Uterus (tissue), 4 donors: ENCODE measurements around the gene MSI2. TPM values are rescaled to one million over a fixed set of nuclear protein-coding genes. Genes with fewer than 3 reads are reported as not detected.

Experiments used
- DNase-seq, 2 donors: peaks; one replicate each; pipeline ENCODE4 v3.0.0-alpha.2; 2019 to 2020
- H3K27ac ChIP-seq, 2 donors: fragments of 200-600 bp; sonication (generic); 1 replicate in 1 of 2; 2 replicates in 1 of 2; pipeline ENCODE4 v1.5.1; 2016 to 2018
- H3K27me3 ChIP-seq, 2 donors: fragments of 200-600 bp; sonication (generic); one replicate each; pipeline ENCODE4 v1.5.1; 2018 to 2019; ENCODE audit warnings: control low read depth in 1 of 2
- H3K36me3 ChIP-seq, 2 donors: fragments of 200-600 bp; sonication (generic); one replicate each; pipeline ENCODE4 v1.5.1; 2019; ENCODE audit warnings: control low read depth in 1 of 2
- H3K4me1 ChIP-seq, 2 donors: fragments of 200-600 bp; sonication (generic); one replicate each; pipeline ENCODE4 v1.5.1; 2018 to 2019; ENCODE audit warnings: control low read depth in 1 of 2
- H3K4me3 ChIP-seq, 2 donors: fragments of 200-600 bp; sonication (generic); 1 replicate in 1 of 2; 2 replicates in 1 of 2; pipeline ENCODE4 v1.5.1; 2018 to 2019; ENCODE audit warnings: mild to moderate bottlenecking in 1 of 2
- H3K9me3 ChIP-seq, 2 donors: fragments of 200-600 bp; sonication (generic); one replicate each; pipeline ENCODE4 v1.5.1; 2019; ENCODE audit warnings: control low read depth in 1 of 2
- CTCF ChIP-seq, 4 experiments: fragments of 200-600 bp in 2 of 4; fragments of 450-650 bp in 2 of 4; sonication (generic) in 2 of 4; IDR thresholded peaks; one replicate each; pipeline ENCODE4 v1.5.1; 2016 to 2019; ENCODE audit warnings: antibody characterized with exemption in 4 of 4, mild to moderate bottlenecking in 2 of 4, moderate library complexity in 1 of 4
- POLR2A ChIP-seq, 2 donors: fragments of 450-650 bp; IDR thresholded peaks; one replicate each; pipeline ENCODE4 v1.6.1; 2016; ENCODE audit warnings: antibody characterized with exemption in 2 of 2, mild to moderate bottlenecking in 1 of 2, moderate library complexity in 1 of 2
- intact Hi-C: fragments of 100-400 bp; cut with DNase I; formaldehyde crosslinking; loops from one replicate; pipeline ENCODE4 v1.15.1; 2023; ENCODE audit warnings: low total_unique reads
- total RNA-seq, 4 donors: library from RNA; depleted of rRNA in 3 of 4; stranded (reverse); fragments of >200 nt in 3 of 4; gene quantifications; one replicate each; pipeline versions ENCODE4 v1.1.0 to v1.2.4, GENCODE V29; 2014 to 2023
- donor health status: DM: yes; HTN: yes; CAD: no.

The MSI2 gene
- total RNA-seq, 4 donors from 2014 or later: 13.2 to 60.8 (median 44.5) TPM

- TF ChIP-seq CTCF (IDR thresholded peaks at IDR 0.05): no peak
- no peak for TF ChIP-seq POLR2A (IDR thresholded peaks at IDR 0.05)
- intact Hi-C loops: no loop called here
- DNase-seq: no peak
Measured at GRCh38 chr17:57401556-57402488, 145.5 kb downstream of the MSI2 start.

GRCh38 chr17:57402681-57403180 is 146.4 kb downstream of the MSI2 start:
- intact Hi-C loops: no loop called here
- no peak overlapping the region for H3K4me3 ChIP-seq
- H3K27ac ChIP-seq: no peak overlapping the region
- TF ChIP-seq CTCF (IDR thresholded peaks at IDR 0.05) (no peak), POLR2A (IDR thresholded peaks at IDR 0.05) (no peak)
- peaks cover 0 to 5% of the 10 kb centered on the region in 2 donors for H3K4me1 ChIP-seq
- DNase-seq: no peak
- H3K27me3 ChIP-seq: no peaks in the 10 kb centered on the region
- no peaks in the 10 kb centered on the region for H3K36me3 ChIP-seq
- no peaks in the 10 kb centered on the region for H3K9me3 ChIP-seq

More at GRCh38 chr17:57401556-57402488, 145.5 kb downstream of the MSI2 start:
- Histone ChIP-seq H3K4me3 (no peak overlapping the region), H3K36me3 (no peaks in the 10 kb centered on the region), H3K27ac (no peak overlapping the region), H3K4me1 (peaks cover 0 to 3% of the 10 kb centered on the region in 2 donors), H3K27me3 (no peaks in the 10 kb centered on the region), H3K9me3 (no peaks in the 10 kb centered on the region)

- intact Hi-C loops: no loop called here
- DNase-seq: no peak
- Histone ChIP-seq H3K9me3 (no peaks in the 10 kb centered on the region), H3K36me3 (no peaks in the 10 kb centered on the region), H3K4me1 (peaks cover 0 to 5% of the 10 kb centered on the region in 2 donors), H3K27me3 (no peaks in the 10 kb centered on the region), H3K4me3 (no peak overlapping the region), H3K27ac (no peak overlapping the region)
- TF ChIP-seq POLR2A (IDR thresholded peaks at IDR 0.05) (no peak), CTCF (IDR thresholded peaks at IDR 0.05) (no peak)
Measured at GRCh38 chr17:57403236-57403635, 146.9 kb downstream of the MSI2 start.

GRCh38 chr17:57404073-57404472 is 147.8 kb downstream of the MSI2 start:
- intact Hi-C loops: no loop called here
- Histone ChIP-seq H3K27me3 (no peaks in the 10 kb centered on the region), H3K4me1 (peaks cover 0 to 5% of the 10 kb centered on the region in 2 donors), H3K9me3 (no peaks in the 10 kb centered on the region), H3K4me3 (no peak overlapping the region), H3K36me3 (no peaks in the 10 kb centered on the region), H3K27ac (no peak overlapping the region)
- DNase-seq: no peak
- TF ChIP-seq POLR2A (IDR thresholded peaks at IDR 0.05) (no peak), CTCF (IDR thresholded peaks at IDR 0.05) (no peak)
